Hepatocyte (in vitro differentiated cells): Measurements from ENCODE around the gene GCLC. TPM values are rescaled to one million over a fixed set of nuclear protein-coding genes. Genes with fewer than 3 reads are reported as not detected.

ENCODE experiments used
- DNase-seq: peaks from one replicate; pipeline ENCODE4 v3.0.0-alpha.2; 2016; ENCODE audit warnings: low spot score
- H2AFZ ChIP-seq: fragments of 200-600 bp; sonication (generic); 2 replicates; pipeline ENCODE4 v1.6.0; 2016; ENCODE audit warnings: antibody characterized with exemption, mild to moderate bottlenecking
- H3K27ac ChIP-seq: fragments of 200-600 bp; sonication (generic); 2 replicates; pipeline ENCODE4 v1.5.1; 2016; ENCODE audit warnings: mild to moderate bottlenecking
- H3K27me3 ChIP-seq: fragments of 200-600 bp; sonication (generic); 2 replicates; pipeline ENCODE4 v1.6.1; 2016
- H3K36me3 ChIP-seq: fragments of 200-600 bp; sonication (generic); replicated peaks from 2 replicates; pipeline ENCODE4 v1.5.1; 2016; ENCODE audit warnings: low read depth; ENCODE audit not compliant: insufficient read depth
- H3K4me1 ChIP-seq: fragments of 200-600 bp; sonication (generic); 2 replicates; pipeline ENCODE4 v1.5.1; 2016; ENCODE audit warnings: mild to moderate bottlenecking, moderate library complexity; ENCODE audit not compliant: insufficient read depth
- H3K4me2 ChIP-seq: fragments of 200-600 bp; sonication (generic); 2 replicates; pipeline ENCODE4 v1.6.0; 2016
- H3K4me3 ChIP-seq: fragments of 200-600 bp; sonication (generic); 2 replicates; pipeline ENCODE4 v1.5.1; 2016; ENCODE audit warnings: mild to moderate bottlenecking
- H3K79me2 ChIP-seq: fragments of 200-600 bp; sonication (generic); 2 replicates; pipeline ENCODE4 v1.6.0; 2017; ENCODE audit warnings: mild to moderate bottlenecking
- H3K9me2 ChIP-seq: fragments of 200-600 bp; sonication (generic); replicated peaks from 2 replicates; pipeline ENCODE4 v1.6.0; 2017; ENCODE audit warnings: mild to moderate bottlenecking; ENCODE audit not compliant: insufficient read depth
- H3K9me3 ChIP-seq: fragments of 200-600 bp; sonication (generic); 2 replicates; pipeline ENCODE4 v1.5.1; 2016; ENCODE audit warnings: low read depth, mild to moderate bottlenecking
- H4K20me1 ChIP-seq: fragments of 200-600 bp; sonication (generic); 2 replicates; pipeline ENCODE4 v1.6.0; 2016; ENCODE audit warnings: mild to moderate bottlenecking; ENCODE audit not compliant: insufficient read depth, poor library complexity, severe bottlenecking
- EZH2 ChIP-seq: fragments of 200-600 bp; sonication (generic); IDR thresholded peaks from 2 replicates; pipeline ENCODE4 v1.6.1; 2016; ENCODE audit warnings: antibody characterized with exemption, mild to moderate bottlenecking, borderline replicate concordance
- EZH2phosphoT487 ChIP-seq: fragments of 200-600 bp; sonication (generic); IDR thresholded peaks from one replicate; pipeline ENCODE4 v1.6.1; 2018; ENCODE audit warnings: antibody characterized with exemption, mild to moderate bottlenecking, low read depth, moderate library complexity; ENCODE audit not compliant: unreplicated experiment, severe bottlenecking
- WGBS: methylation state at CpG from one replicate; pipeline ENCODE4 v1.1.6; 2016; ENCODE audit warnings: low lambda C conversion rate; ENCODE audit errors: missing lambda C conversion rate; 5-methylcytosine and 5-hydroxymethylcytosine counted together
- polyA plus RNA-seq: library from polyadenylated mRNA; unstranded; fragments of >200 nt; fragmentation: Nextera tagmentation; extraction: Ambion mirVana; gene quantifications from 2 replicates; pipeline ENCODE4 v1.2.1, GENCODE V29; 2016
- total RNA-seq: library from RNA; depleted of rRNA; stranded (reverse); fragments of >200 nt; gene quantifications from 2 replicates; pipeline ENCODE4 v1.2.3, GENCODE V29; 2014
- TF ChIP-seq, protein P1 (sequence below): fragments of 200-600 bp; sonication (generic); IDR thresholded peaks from 2 replicates; pipeline ENCODE4 v1.5.1; 2016; ENCODE audit warnings: antibody characterized with exemption, mild to moderate bottlenecking; ENCODE audit not compliant: poor library complexity

Gene GCLC
- total and polyA plus RNA-seq, 2 experiments from 2014 or later = 21.9 to 52.6 TPM

DNA sequence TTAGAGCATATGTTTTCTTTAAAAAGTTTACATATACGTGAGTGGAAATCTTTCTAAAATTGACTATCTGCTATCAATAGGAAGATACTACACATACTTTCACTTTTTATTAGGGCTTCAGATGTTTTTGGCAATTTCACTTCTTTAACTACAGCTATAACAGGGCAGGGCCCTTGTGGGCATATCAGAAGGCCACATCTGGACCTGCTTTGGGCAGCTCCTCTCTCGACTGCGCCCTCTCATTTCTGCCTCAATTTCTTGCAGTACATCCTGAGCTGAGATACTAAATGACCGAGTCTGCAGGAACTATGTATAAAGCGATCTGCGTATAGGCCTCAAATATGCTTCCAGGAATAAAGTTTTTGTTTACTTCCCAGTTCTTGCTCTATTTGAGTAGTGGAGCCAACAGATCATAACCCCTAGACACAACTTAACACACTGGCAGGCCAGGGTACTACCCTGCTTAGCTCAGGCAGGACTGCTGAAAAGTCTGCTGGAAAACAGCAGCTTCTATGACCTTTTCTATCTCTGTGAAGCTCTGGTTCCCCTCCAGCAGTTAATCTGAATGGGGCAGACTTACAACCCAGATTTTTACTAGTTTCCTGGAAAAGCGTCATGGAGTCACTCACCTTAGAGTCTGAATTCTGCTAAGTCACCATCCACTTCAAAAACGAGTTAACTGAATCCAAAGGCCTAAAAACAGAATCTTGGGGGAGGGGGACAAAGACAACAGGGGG lies 12.7 kb downstream of the GCLC start:
- DNase-seq = no peak

DNA sequence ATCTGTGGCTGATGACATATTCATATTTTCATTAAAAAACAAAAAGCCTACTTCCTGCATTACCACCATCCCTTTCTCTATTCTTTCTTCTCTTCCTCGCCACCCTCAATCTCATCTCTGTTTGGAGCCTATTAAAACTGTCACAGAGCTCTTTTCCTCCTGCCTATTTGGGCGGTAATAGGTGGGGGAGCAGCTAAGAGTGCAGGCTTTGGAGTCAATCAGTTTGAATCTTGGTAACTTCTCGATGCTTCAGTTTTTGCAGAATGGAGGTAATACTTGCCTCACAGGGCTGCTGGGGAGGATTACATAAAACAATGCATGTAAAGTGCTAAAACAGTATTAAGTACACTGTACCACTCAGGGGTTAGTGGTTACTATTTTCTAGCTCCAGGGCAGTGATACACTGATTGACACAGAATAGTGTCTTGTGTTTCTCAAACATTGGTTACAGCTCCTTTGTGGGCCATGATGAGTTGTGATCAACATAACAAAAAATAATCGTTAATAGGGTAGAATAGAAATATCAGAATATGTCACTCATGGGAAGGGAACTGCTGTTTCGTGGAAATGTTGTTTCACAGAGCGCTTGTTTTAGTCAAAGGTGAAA lies 14.0 kb downstream of the GCLC start:
- H3K9me3 ChIP-seq = no peaks in the 10 kb centered on the region
- no peak for TF ChIP-seq EZH2phosphoT487
- TF ChIP-seq, protein P1, sequence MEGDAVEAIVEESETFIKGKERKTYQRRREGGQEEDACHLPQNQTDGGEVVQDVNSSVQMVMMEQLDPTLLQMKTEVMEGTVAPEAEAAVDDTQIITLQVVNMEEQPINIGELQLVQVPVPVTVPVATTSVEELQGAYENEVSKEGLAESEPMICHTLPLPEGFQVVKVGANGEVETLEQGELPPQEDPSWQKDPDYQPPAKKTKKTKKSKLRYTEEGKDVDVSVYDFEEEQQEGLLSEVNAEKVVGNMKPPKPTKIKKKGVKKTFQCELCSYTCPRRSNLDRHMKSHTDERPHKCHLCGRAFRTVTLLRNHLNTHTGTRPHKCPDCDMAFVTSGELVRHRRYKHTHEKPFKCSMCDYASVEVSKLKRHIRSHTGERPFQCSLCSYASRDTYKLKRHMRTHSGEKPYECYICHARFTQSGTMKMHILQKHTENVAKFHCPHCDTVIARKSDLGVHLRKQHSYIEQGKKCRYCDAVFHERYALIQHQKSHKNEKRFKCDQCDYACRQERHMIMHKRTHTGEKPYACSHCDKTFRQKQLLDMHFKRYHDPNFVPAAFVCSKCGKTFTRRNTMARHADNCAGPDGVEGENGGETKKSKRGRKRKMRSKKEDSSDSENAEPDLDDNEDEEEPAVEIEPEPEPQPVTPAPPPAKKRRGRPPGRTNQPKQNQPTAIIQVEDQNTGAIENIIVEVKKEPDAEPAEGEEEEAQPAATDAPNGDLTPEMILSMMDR = no peak
- no peaks in the 10 kb centered on the region for H3K9me2 ChIP-seq
- H3K4me1 ChIP-seq = peaks cover 12% of the 10 kb centered on the region
- no peak overlapping the region for H3K27ac ChIP-seq
- 91% methylated on average over 6 of the region's 6 CpGs for WGBS
- H3K4me3 ChIP-seq = no peak overlapping the region
- H2AFZ ChIP-seq = no peak overlapping the region
- peaks cover 99% of the 10 kb centered on the region for H3K79me2 ChIP-seq
- peak overlapping the region; percentile 38 for H3K4me2 ChIP-seq
- no peak for DNase-seq
- H3K36me3 ChIP-seq = no peaks in the 10 kb centered on the region
- peaks cover 4% of the 10 kb centered on the region for H4K20me1 ChIP-seq
- no peaks in the 10 kb centered on the region for H3K27me3 ChIP-seq

More for the DNA sequence above, 12.7 kb downstream of the GCLC start:
- peaks cover 99% of the 10 kb centered on the region for H3K79me2 ChIP-seq
- H3K9me3 ChIP-seq = no peaks in the 10 kb centered on the region
- no peak overlapping the region for H3K27ac ChIP-seq
- TF ChIP-seq, protein P1 = no peak
- TF ChIP-seq EZH2 (no peak), EZH2phosphoT487 (no peak)
- H3K36me3 ChIP-seq = no peaks in the 10 kb centered on the region
- peaks cover 4% of the 10 kb centered on the region for H4K20me1 ChIP-seq
- no peaks in the 10 kb centered on the region for H3K27me3 ChIP-seq
- H3K4me2 ChIP-seq = no peak overlapping the region
- H2AFZ ChIP-seq = no peak overlapping the region
- H3K4me1 ChIP-seq = peaks cover 11% of the 10 kb centered on the region
- no peaks in the 10 kb centered on the region for H3K9me2 ChIP-seq
- 82% methylated on average over 8 of the region's 8 CpGs for WGBS
- no peak overlapping the region for H3K4me3 ChIP-seq

DNA sequence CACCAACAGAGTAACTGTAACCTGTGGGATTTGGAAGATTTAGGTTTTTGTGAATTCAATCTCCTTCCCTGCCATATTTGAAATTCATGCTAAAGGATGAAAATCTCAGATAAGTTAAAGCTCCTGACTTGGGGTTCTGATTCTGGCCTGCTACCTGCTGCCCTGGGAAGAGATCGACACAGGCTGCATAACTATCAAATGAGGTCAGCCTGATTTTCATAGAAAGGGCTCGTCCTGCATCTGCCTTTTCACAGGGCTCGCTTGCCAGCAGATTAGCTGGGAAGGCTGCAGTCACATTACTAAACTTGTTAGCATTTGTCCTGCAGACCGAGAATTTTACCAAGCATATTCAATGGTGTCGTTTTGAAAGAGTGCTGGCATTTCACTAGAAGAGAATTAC lies 14.6 kb downstream of the GCLC start:
- no peaks in the 10 kb centered on the region for H3K9me2 ChIP-seq
- H3K4me3 ChIP-seq = no peak overlapping the region
- H3K27me3 ChIP-seq = no peaks in the 10 kb centered on the region
- TF ChIP-seq EZH2phosphoT487 (no peak), EZH2 (no peak)
- TF ChIP-seq, protein P1 = no peak
- no peak overlapping the region for H2AFZ ChIP-seq
- H3K27ac ChIP-seq = no peak overlapping the region
- H3K4me1 ChIP-seq = peaks cover 17% of the 10 kb centered on the region
- H4K20me1 ChIP-seq = peaks cover 4% of the 10 kb centered on the region
- WGBS = 49% methylated on average over 5 of the region's 5 CpGs
- H3K4me2 ChIP-seq = peak overlapping the region; percentile 38
- peak; percentile 19 for DNase-seq
- no peaks in the 10 kb centered on the region for H3K9me3 ChIP-seq
- H3K36me3 ChIP-seq = no peaks in the 10 kb centered on the region
- H3K79me2 ChIP-seq = peaks cover 99% of the 10 kb centered on the region
